Measurements from ENCODE around the gene IRF1.

DNA sequence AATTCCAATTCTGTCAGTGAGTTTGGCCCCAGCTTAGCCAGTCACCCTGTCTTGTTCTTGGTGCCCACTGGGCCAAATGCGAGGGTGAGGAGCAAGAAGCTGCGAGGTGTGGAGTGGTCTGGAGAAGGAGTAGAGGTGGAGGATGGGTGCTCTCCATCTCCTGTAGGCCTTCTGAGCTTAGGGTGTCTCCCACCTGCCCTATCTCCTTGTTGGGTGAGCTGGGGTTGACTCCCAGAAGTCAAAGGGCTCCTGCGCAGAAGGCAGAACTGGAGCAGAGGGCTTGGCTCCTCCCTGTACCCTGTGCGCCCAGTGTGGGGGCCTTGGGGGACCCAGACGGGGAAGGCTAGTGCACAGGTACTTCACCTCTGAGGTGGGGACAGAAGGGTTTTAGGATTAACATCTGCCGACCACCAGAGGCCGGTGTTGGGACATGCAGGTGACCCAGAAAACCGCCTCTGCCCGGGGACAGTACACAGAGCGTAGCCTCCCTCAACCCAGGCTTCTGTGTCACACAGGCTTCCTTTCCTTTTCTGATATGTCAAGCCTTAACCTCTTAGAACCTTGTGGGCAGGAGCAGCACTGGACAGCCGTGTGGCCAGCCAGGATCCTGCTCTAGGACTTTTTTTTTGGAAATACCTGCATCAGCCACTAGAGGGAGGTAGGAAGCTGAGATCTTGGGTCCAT lies 35.9 kb upstream of the IRF1 start:
- TF ChIP-seq, protein P1, sequence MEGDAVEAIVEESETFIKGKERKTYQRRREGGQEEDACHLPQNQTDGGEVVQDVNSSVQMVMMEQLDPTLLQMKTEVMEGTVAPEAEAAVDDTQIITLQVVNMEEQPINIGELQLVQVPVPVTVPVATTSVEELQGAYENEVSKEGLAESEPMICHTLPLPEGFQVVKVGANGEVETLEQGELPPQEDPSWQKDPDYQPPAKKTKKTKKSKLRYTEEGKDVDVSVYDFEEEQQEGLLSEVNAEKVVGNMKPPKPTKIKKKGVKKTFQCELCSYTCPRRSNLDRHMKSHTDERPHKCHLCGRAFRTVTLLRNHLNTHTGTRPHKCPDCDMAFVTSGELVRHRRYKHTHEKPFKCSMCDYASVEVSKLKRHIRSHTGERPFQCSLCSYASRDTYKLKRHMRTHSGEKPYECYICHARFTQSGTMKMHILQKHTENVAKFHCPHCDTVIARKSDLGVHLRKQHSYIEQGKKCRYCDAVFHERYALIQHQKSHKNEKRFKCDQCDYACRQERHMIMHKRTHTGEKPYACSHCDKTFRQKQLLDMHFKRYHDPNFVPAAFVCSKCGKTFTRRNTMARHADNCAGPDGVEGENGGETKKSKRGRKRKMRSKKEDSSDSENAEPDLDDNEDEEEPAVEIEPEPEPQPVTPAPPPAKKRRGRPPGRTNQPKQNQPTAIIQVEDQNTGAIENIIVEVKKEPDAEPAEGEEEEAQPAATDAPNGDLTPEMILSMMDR (IDR thresholded peaks at IDR 0.05), result peak; percentile 28 to 82 (median 71)
- TF ChIP-seq POLR2A (IDR thresholded peaks at IDR 0.05) (no peak), POLR2AphosphoS5 (IDR thresholded peaks at IDR 0.05) (no peak), EP300 (IDR thresholded peaks at IDR 0.05) (no peak)
